H9 (cell line): ENCODE results near the gene ZFPM1. TPM values are rescaled to one million over a fixed set of nuclear protein-coding genes. Genes with fewer than 3 reads are reported as not detected.

Source experiments
- DNase-seq: peaks from one replicate; pipeline ENCODE4 v3.0.0-alpha.2; 2017
- H2AFZ ChIP-seq: one replicate; pipeline ENCODE4 v1.6.1; 2013; ENCODE audit warnings: mild to moderate bottlenecking, low read length, control low read depth, moderate library complexity
- H2AK5ac ChIP-seq: 2 replicates; pipeline ENCODE4 v1.6.1; 2013; ENCODE audit warnings: low read length, control low read depth, mixed read lengths; ENCODE audit not compliant: insufficient read length
- H2BK120ac ChIP-seq: one replicate; pipeline ENCODE4 v1.6.1; 2013; ENCODE audit warnings: low read depth, mild to moderate bottlenecking, low read length, control low read depth, inconsistent platforms; ENCODE audit not compliant: poor library complexity, severe bottlenecking
- H2BK12ac ChIP-seq: 2 replicates; pipeline ENCODE4 v1.6.1; 2013; ENCODE audit warnings: low read length, control low read depth, mixed read lengths, low read depth; ENCODE audit not compliant: insufficient read length
- H2BK15ac ChIP-seq: 2 replicates; pipeline ENCODE4 v1.6.1; 2013; ENCODE audit warnings: low read depth, low read length, control low read depth
- H2BK20ac ChIP-seq: one replicate; pipeline ENCODE4 v1.6.1; 2013; ENCODE audit warnings: low read depth, mild to moderate bottlenecking, low read length, control low read depth, inconsistent platforms; ENCODE audit not compliant: poor library complexity, severe bottlenecking
- H2BK5ac ChIP-seq: 2 replicates; pipeline ENCODE4 v1.6.1; 2013; ENCODE audit warnings: low read length, control low read depth, mixed read lengths; ENCODE audit not compliant: insufficient read length
- H3K14ac ChIP-seq: 2 replicates; pipeline ENCODE4 v1.6.1; 2013; ENCODE audit warnings: low read length, control low read depth; ENCODE audit not compliant: insufficient read depth
- H3K18ac ChIP-seq: 2 replicates; pipeline ENCODE4 v1.6.1; 2013; ENCODE audit warnings: low read depth, mild to moderate bottlenecking, mixed read lengths, low read length, control low read depth; ENCODE audit not compliant: insufficient read length
- H3K23ac ChIP-seq: 2 replicates; pipeline ENCODE4 v1.6.1; 2013; ENCODE audit warnings: low read length, control low read depth, mixed read lengths, low read depth; ENCODE audit not compliant: insufficient read length
- H3K23me2 ChIP-seq: 2 replicates; pipeline ENCODE4 v1.6.1; 2013; ENCODE audit warnings: low read depth, mild to moderate bottlenecking, mixed read lengths, low read length, control low read depth; ENCODE audit not compliant: insufficient read length, poor library complexity, severe bottlenecking
- H3K27ac ChIP-seq: 2 replicates; pipeline ENCODE4 v1.5.1; 2013; ENCODE audit warnings: low read length, control low read depth, mixed read lengths, low read depth; ENCODE audit not compliant: insufficient read length
- H3K27me3 ChIP-seq: 2 replicates; pipeline ENCODE4 v1.6.1; 2013; ENCODE audit warnings: low read length, control low read depth, inconsistent platforms; ENCODE audit not compliant: insufficient read depth
- H3K4ac ChIP-seq: 2 replicates; pipeline ENCODE4 v1.6.1; 2013; ENCODE audit warnings: low read depth, mild to moderate bottlenecking, control low read depth, inconsistent platforms, low read length, moderate library complexity
- H3K4me1 ChIP-seq: 2 replicates; pipeline ENCODE4 v1.6.1; 2013; ENCODE audit warnings: low read length, control low read depth, inconsistent platforms; ENCODE audit not compliant: insufficient read depth
- H3K4me2 ChIP-seq: 2 replicates; pipeline ENCODE4 v1.6.1; 2013; ENCODE audit warnings: low read length, control low read depth, mixed read lengths; ENCODE audit not compliant: insufficient read length, insufficient read depth
- H3K56ac ChIP-seq: 2 replicates; pipeline ENCODE4 v1.6.1; 2013; ENCODE audit warnings: low read depth, mild to moderate bottlenecking, mixed read lengths, low read length, control low read depth; ENCODE audit not compliant: insufficient read length
- H3K79me1 ChIP-seq: 2 replicates; pipeline ENCODE4 v1.6.1; 2013; ENCODE audit warnings: low read depth, mild to moderate bottlenecking, moderate library complexity, low read length, control low read depth, inconsistent platforms; ENCODE audit not compliant: insufficient read depth, poor library complexity, severe bottlenecking
- H3K79me2 ChIP-seq: 2 replicates; pipeline ENCODE4 v1.6.1; 2013; ENCODE audit warnings: low read length, control low read depth, inconsistent platforms; ENCODE audit not compliant: insufficient read depth
- H3K9ac ChIP-seq: 2 replicates; pipeline ENCODE4 v1.6.1; 2013; ENCODE audit warnings: low read length, control low read depth, mixed read lengths; ENCODE audit not compliant: insufficient read length; ENCODE audit errors: extremely low read depth
- H3K9me3 ChIP-seq: one replicate; pipeline ENCODE4 v1.6.1; 2013; ENCODE audit warnings: low read depth, low read length, inconsistent platforms; ENCODE audit not compliant: control insufficient read depth
- H3T11ph ChIP-seq: one replicate; pipeline ENCODE4 v1.6.1; 2013; ENCODE audit warnings: mild to moderate bottlenecking, low read length, control low read depth, inconsistent platforms
- H4K20me1 ChIP-seq: one replicate; pipeline ENCODE4 v1.6.1; 2013; ENCODE audit not compliant: control insufficient read depth, insufficient read length, insufficient read depth
- H4K5ac ChIP-seq: 2 replicates; pipeline ENCODE4 v1.6.1; 2013; ENCODE audit warnings: low read depth, mild to moderate bottlenecking, mixed read lengths, low read length, control low read depth; ENCODE audit not compliant: insufficient read length
- H4K8ac ChIP-seq: replicated peaks from 2 replicates; pipeline ENCODE4 v1.6.1; 2013; ENCODE audit warnings: low read length, control low read depth, mixed read lengths, low read depth; ENCODE audit not compliant: insufficient read length
- H4K91ac ChIP-seq: 2 replicates; pipeline ENCODE4 v1.6.1; 2013; ENCODE audit warnings: low read depth, mild to moderate bottlenecking, moderate library complexity, mixed read lengths, low read length, control low read depth; ENCODE audit not compliant: insufficient read length
- H3K27ac Mint-ChIP-seq, 3 experiments: 2 replicates in 2 of 3; 3 replicates in 1 of 3; pipeline ENCODE4 v1.8.0; 2020 to 2021; ENCODE audit warnings: mixed read lengths in 3 of 3, mild to moderate bottlenecking in 1 of 3, moderate library complexity in 1 of 3
- H3K27me3 Mint-ChIP-seq: 2 replicates; pipeline ENCODE4 v1.8.0; 2021; ENCODE audit warnings: low read depth, mild to moderate bottlenecking, moderate library complexity, mixed read lengths
- H3K36me3 Mint-ChIP-seq, 3 experiments: 2 replicates in 2 of 3; 3 replicates in 1 of 3; pipeline ENCODE4 v1.8.0; 2020 to 2021; ENCODE audit warnings: low read depth in 3 of 3, mixed read lengths in 3 of 3; ENCODE audit not compliant: insufficient read depth in 1 of 3
- H3K4me1 Mint-ChIP-seq, 2 experiments: 2 replicates each; pipeline ENCODE4 v1.8.0; 2020; ENCODE audit warnings: mixed read lengths in 2 of 2
- H3K4me3 Mint-ChIP-seq, 2 experiments: 2 replicates in 1 of 2; 3 replicates in 1 of 2; pipeline ENCODE4 v1.8.0; 2020 to 2021; ENCODE audit warnings: mild to moderate bottlenecking in 2 of 2, mixed read lengths in 2 of 2, moderate library complexity in 1 of 2
- H3K9me3 Mint-ChIP-seq, 2 experiments: 2 replicates in 1 of 2; 3 replicates in 1 of 2; pipeline ENCODE4 v1.8.0; 2020; ENCODE audit warnings: mild to moderate bottlenecking in 2 of 2, mixed read lengths in 2 of 2, moderate library complexity in 1 of 2
- CTCF ChIP-seq: fragments of 200-600 bp; sonication (generic); conservative IDR thresholded peaks from 3 replicates; pipeline ENCODE4 v1.8.0; 2021; ENCODE audit warnings: antibody characterized with exemption, mild to moderate bottlenecking
- WGBS: extraction: QIAGEN DNeasy Blood & Tissue Kit; methylation state at CpG from one replicate; pipeline ENCODE4 v1.1.7; 2013; ENCODE audit warnings: missing lambda C conversion rate, low lambda C conversion rate, mixed read lengths; ENCODE audit not compliant: insufficient read length; ENCODE audit errors: extremely low coverage; 5-methylcytosine and 5-hydroxymethylcytosine counted together
- total RNA-seq: library from RNA; stranded (reverse); gene quantifications from 2 replicates; pipeline ENCODE4 v1.2.1, GENCODE V29; 2021

Gene ZFPM1
- total RNA-seq, 1 experiment from 2014 or later: 3.6 TPM

- H3K36me3 Mint-ChIP-seq: no peaks in the 10 kb centered on the region
- Histone ChIP-seq H4K91ac (no peak overlapping the region), H3K4ac (no peak overlapping the region), H2BK15ac (no peak overlapping the region), H3K4me1 (no peaks in the 10 kb centered on the region), H2BK20ac (no peak overlapping the region), H2AFZ (no peak overlapping the region), H3T11ph (no peak overlapping the region), H3K27ac (no peak overlapping the region), H2AK5ac (no peak overlapping the region), H3K79me2 (no peaks in the 10 kb centered on the region), H2BK5ac (no peak overlapping the region), H3K56ac (no peak overlapping the region), H3K4me2 (no peak overlapping the region), H3K14ac (no peak overlapping the region), H2BK12ac (no peak overlapping the region), H2BK120ac (no peak overlapping the region), H4K8ac (no peak overlapping the region), H4K20me1 (no peaks in the 10 kb centered on the region), H3K9me3 (no peaks in the 10 kb centered on the region), H3K9ac (no peak overlapping the region), H3K79me1 (no peaks in the 10 kb centered on the region), H3K27me3 (no peaks in the 10 kb centered on the region), H3K23ac (no peak overlapping the region), H3K18ac (no peak overlapping the region), H4K5ac (no peak overlapping the region), H3K23me2 (no peaks in the 10 kb centered on the region)
- no peak for TF ChIP-seq CTCF
- no peaks in the 10 kb centered on the region for H3K9me3 Mint-ChIP-seq
- DNase-seq: no peak
- H3K27me3 Mint-ChIP-seq: peaks cover 4% of the 10 kb centered on the region
- H3K4me1 Mint-ChIP-seq: peaks cover 4 to 24% of the 10 kb centered on the region in 2 experiments
- no CpG with 5 or more reads among the region's 18 CpGs for WGBS
- no peak overlapping the region; a peak in 1 of 7 replicates for H3K27ac Mint-ChIP-seq
- H3K4me3 Mint-ChIP-seq: peak overlapping the region in 1 of 2 experiments; percentile 26; a peak in 1 of 5 replicates
Measured at GRCh38 chr16:88467541-88467944, 14.5 kb downstream of the ZFPM1 start.
